Suprapubic skin (tissue), 4 donors: Measurements from ENCODE around the gene RABAC1. TPM values are rescaled to one million over a fixed set of nuclear protein-coding genes. Genes with fewer than 3 reads are reported as not detected.

Experiments
- DNase-seq, 2 donors: peaks; one replicate each; pipeline ENCODE4 v3.0.0-alpha.2; 2019; ENCODE audit warnings: low spot score in 2 of 2
- H3K27ac ChIP-seq: fragments of 200-600 bp; sonication (generic); one replicate; pipeline ENCODE4 v1.5.1; 2019
- H3K27me3 ChIP-seq: fragments of 200-600 bp; sonication (generic); one replicate; pipeline ENCODE4 v1.5.1; 2019
- H3K36me3 ChIP-seq: fragments of 200-600 bp; sonication (generic); one replicate; pipeline ENCODE4 v1.5.1; 2019
- H3K4me1 ChIP-seq: fragments of 200-600 bp; sonication (generic); one replicate; pipeline ENCODE4 v1.5.1; 2019
- H3K4me3 ChIP-seq: fragments of 200-600 bp; sonication (generic); one replicate; pipeline ENCODE4 v1.5.1; 2019; ENCODE audit warnings: mild to moderate bottlenecking
- H3K9me3 ChIP-seq: fragments of 200-600 bp; sonication (generic); one replicate; pipeline ENCODE4 v1.5.1; 2019
- EP300 ChIP-seq: sonication (generic); formaldehyde crosslinking; IDR thresholded peaks from one replicate; pipeline ENCODE4 v1.6.1; 2017; ENCODE audit warnings: antibody characterized with exemption
- POLR2A ChIP-seq, 2 donors: fragments of 450-650 bp; IDR thresholded peaks; one replicate each; pipeline ENCODE4 v1.6.1; 2017; ENCODE audit warnings: antibody characterized with exemption in 2 of 2, mild to moderate bottlenecking in 2 of 2, moderate library complexity in 2 of 2
- POLR2AphosphoS5 ChIP-seq, 3 donors: sonication (generic); formaldehyde crosslinking; IDR thresholded peaks; one replicate each; pipeline ENCODE4 v1.6.1; 2017; ENCODE audit warnings: antibody characterized with exemption in 3 of 3
- whole genome bisulfite sequencing: methylation state at CpG from one replicate; pipeline ENCODE4 v1.1.5; 2018; 5-methylcytosine and 5-hydroxymethylcytosine counted together
- total RNA-seq, 4 donors: library from RNA; depleted of rRNA; stranded (reverse); fragments of >200 nt; gene quantifications; one replicate each; pipeline ENCODE4 v1.1.0, GENCODE V29; 2016
- TF ChIP-seq, protein P1 (sequence below), 2 donors: fragments of 200-600 bp in 1 of 2; fragments of 450-650 bp in 1 of 2; sonication (generic) in 1 of 2; IDR thresholded peaks; one replicate each; pipeline ENCODE4 v1.5.1; 2016 to 2019; ENCODE audit warnings: antibody characterized with exemption in 2 of 2, mild to moderate bottlenecking in 1 of 2, moderate library complexity in 1 of 2

Gene RABAC1, protein sequence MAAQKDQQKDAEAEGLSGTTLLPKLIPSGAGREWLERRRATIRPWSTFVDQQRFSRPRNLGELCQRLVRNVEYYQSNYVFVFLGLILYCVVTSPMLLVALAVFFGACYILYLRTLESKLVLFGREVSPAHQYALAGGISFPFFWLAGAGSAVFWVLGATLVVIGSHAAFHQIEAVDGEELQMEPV
- 100 to 1,000 TPM in 3 of 4 donors, 10 to 100 TPM in 1; 75.2 to 137 (median 125) TPM for total RNA-seq

DNA sequence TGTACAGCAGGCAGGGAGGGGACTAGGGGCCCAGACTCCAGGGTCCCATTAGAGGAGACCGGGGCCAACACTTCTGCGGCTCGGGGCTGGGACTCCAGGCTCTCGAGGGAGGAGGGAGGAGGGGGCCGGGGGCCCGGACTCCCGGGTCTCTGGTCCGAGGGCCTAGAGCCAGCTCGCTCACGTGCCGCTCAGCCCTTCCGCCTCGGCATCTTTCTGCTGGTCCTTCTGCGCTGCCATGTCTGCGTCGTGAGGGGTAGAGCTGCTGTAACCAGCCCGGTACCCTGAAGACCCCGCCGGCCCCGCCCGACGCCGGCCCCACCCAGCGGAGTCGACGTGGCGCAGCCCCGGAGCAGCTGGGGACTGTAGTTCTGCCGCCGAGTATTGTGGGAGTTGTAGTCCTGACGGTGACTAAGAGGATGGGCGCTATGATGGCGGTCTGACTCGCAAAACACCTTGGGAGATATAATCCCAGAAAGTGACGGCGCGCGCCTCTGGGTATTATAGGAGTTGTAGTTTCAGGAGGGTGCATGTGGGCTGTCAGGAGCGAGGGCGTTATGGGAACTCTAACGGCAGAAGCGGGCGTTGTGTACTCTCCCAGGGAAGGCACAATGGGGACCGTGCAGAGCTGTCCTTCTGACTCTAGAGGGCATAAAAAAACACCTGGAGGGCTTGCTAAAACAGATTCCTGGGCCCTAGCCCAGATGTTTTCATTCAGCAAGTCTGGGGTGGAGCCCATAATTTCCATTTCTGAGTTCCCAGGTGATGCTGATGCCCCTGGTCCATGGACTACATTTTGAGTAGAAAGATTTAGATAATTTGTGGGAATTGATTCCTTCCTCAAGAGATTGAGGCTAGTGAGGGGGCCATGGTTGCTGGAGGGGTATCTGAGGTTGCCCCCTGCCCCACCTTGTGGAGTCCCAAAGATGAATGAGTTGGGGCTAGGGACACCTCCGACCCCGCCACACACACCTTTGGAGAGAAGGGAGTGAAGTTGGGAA, at the start of gene RABAC1:
Gene RABAC1, minus strand, starts transcription at position 266 of the 998 bp plus-strand sequence. Its CDS starts 29 bp downstream, at position 237.
- no peak for TF ChIP-seq POLR2AphosphoS5 (IDR thresholded peaks at IDR 0.05)
- peak in 1 of 2 donors; percentile 33 for TF ChIP-seq POLR2A (IDR thresholded peaks at IDR 0.05)
- DNase-seq: peak; percentile 91 to 93
- Histone ChIP-seq H3K4me1 (peaks cover 22% of the 10 kb centered on the region), H3K9me3 (no peaks in the 10 kb centered on the region), H3K27me3 (no peaks in the 10 kb centered on the region), H3K27ac (peak within 1 kb of the TSS; percentile 87), H3K4me3 (peak within 1 kb of the TSS; percentile 90), H3K36me3 (peaks cover 10% of the 10 kb centered on the region)
- WGBS: 14% methylated on average over 14 of the region's 46 CpGs

DNA sequence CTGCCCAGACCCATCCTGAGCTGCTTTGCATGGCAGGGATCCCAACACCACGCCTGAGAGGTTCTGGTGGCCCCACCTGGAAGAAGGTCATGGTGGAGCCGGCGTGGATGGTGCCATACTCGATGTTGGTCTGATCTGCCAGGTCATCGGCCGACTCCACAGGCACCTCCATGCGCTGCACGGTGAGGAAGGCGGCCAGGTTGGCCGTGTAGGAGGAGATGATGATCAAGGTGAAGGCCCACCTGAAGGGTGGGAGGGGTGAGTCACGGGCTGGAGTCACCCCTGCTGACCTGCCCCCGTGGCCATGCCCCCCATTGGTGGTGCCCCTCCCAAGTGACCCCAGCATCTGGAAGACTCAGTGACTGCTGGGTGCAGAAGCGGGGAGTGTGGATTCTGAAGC, 47.4 kb upstream of the RABAC1 start:
- H3K9me3 ChIP-seq: no peaks in the 10 kb centered on the region
- H3K36me3 ChIP-seq: no peaks in the 10 kb centered on the region
- TF ChIP-seq POLR2AphosphoS5 (IDR thresholded peaks at IDR 0.05) (no peak), EP300 (no peak), POLR2A (IDR thresholded peaks at IDR 0.05) (no peak)
- TF ChIP-seq, protein P1, sequence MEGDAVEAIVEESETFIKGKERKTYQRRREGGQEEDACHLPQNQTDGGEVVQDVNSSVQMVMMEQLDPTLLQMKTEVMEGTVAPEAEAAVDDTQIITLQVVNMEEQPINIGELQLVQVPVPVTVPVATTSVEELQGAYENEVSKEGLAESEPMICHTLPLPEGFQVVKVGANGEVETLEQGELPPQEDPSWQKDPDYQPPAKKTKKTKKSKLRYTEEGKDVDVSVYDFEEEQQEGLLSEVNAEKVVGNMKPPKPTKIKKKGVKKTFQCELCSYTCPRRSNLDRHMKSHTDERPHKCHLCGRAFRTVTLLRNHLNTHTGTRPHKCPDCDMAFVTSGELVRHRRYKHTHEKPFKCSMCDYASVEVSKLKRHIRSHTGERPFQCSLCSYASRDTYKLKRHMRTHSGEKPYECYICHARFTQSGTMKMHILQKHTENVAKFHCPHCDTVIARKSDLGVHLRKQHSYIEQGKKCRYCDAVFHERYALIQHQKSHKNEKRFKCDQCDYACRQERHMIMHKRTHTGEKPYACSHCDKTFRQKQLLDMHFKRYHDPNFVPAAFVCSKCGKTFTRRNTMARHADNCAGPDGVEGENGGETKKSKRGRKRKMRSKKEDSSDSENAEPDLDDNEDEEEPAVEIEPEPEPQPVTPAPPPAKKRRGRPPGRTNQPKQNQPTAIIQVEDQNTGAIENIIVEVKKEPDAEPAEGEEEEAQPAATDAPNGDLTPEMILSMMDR (IDR thresholded peaks at IDR 0.05): no peak
- no peak overlapping the region for H3K4me3 ChIP-seq
- no peak for DNase-seq
- H3K4me1 ChIP-seq: no peaks in the 10 kb centered on the region
- peaks cover 29% of the 10 kb centered on the region for H3K27me3 ChIP-seq
- no peak overlapping the region for H3K27ac ChIP-seq
- 96% methylated on average over 10 of the region's 13 CpGs for WGBS

DNA sequence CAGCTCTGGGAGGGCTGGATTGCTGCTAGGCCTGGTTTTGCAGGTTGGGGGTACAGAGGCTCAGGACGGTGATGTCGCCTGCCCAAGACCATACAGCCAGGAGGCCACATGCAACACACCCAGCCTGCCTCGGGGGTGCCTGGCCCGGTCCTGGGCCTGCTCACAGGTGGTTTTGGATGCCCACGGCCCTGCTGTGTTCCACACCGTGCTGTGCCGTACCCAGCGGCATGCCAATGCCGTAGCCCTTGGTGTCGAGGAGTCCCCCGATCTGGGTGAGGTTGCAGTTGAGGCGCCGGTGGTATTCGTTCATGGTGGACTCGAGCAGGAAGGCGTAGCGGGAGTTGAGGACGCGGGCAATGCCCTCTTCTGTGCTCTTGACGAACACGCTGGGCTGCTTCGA, 46.4 kb upstream of the RABAC1 start:
- Histone ChIP-seq H3K27ac (no peak overlapping the region), H3K4me1 (no peaks in the 10 kb centered on the region), H3K27me3 (peaks cover 39% of the 10 kb centered on the region), H3K4me3 (no peak overlapping the region), H3K9me3 (no peaks in the 10 kb centered on the region), H3K36me3 (no peaks in the 10 kb centered on the region)
- no peak for DNase-seq
- 92% methylated on average over 21 of the region's 22 CpGs for WGBS
- TF ChIP-seq EP300 (no peak), POLR2A (IDR thresholded peaks at IDR 0.05) (no peak), POLR2AphosphoS5 (IDR thresholded peaks at IDR 0.05) (no peak)
- TF ChIP-seq, protein P1 (IDR thresholded peaks at IDR 0.05): no peak

DNA sequence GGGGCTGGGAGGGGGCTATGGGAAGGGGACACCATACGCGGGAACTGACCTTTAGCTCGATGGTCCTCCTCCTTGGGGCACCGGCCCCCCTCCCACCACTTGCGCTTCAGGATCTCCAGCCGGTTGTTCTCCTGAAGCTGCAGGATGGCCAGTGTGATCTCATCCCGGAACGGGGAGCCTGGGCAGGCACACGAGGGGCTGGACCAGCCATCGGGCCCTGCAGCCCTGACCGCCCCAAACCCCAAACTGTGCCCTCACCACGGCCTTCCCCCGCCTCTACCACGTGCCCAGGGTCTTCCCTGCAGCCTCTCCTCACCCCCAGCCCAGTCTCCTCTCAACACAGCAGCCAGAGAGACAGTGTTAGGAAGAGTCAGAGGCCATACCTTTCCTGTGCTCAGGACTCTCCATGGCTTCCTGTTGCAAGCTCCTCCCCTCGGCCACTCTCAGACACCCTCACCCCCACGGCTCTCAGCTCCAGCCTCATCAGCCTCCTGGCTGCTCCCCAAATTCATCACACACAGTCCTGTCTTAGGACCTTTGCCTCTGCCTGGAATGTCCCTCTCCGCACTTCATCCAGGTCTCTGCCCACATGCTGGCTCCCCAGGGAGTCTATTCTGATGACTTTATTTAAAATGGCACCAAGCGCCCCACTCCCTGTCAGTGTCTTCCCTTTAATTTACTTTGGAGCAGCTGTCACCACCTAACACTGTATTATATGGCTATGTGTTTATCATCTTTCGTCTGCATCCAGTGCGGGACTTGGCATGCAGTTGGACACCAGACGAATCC, 44.6 kb upstream of the RABAC1 start:
- H3K4me1 ChIP-seq: peaks cover under 1% of the 10 kb centered on the region
- no peak for DNase-seq
- no peak for TF ChIP-seq POLR2AphosphoS5 (IDR thresholded peaks at IDR 0.05)
- TF ChIP-seq, protein P1 (IDR thresholded peaks at IDR 0.05): no peak
- TF ChIP-seq POLR2A (IDR thresholded peaks at IDR 0.05): no peak
- TF ChIP-seq EP300: no peak
- H3K4me3 ChIP-seq: no peak overlapping the region
- peaks cover 57% of the 10 kb centered on the region for H3K27me3 ChIP-seq
- 75% methylated on average over 21 of the region's 21 CpGs for WGBS
- no peaks in the 10 kb centered on the region for H3K9me3 ChIP-seq
- no peak overlapping the region for H3K27ac ChIP-seq
- no peaks in the 10 kb centered on the region for H3K36me3 ChIP-seq

DNA sequence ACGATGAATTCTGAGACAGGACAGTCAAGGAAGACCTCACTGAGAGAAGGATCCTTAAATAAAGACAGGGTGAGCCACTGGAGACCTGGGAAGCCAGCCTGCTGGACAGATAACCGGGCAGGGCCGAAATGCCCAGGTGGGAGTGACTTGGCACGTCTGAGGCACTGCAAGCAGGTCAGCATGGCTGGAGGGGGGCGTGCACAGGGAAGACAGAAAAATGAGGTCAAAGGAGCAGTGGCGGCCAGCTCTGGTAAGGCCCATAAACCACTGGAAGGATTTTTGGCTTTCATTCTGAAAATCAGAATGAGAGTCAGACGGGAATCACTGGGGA, 40.7 kb upstream of the RABAC1 start:
- no peaks in the 10 kb centered on the region for H3K36me3 ChIP-seq
- H3K9me3 ChIP-seq: no peaks in the 10 kb centered on the region
- WGBS: 75% methylated on average over 7 of the region's 7 CpGs
- TF ChIP-seq EP300: no peak
- no peak for TF ChIP-seq POLR2A (IDR thresholded peaks at IDR 0.05)
- TF ChIP-seq, protein P1 (IDR thresholded peaks at IDR 0.05): no peak
- TF ChIP-seq POLR2AphosphoS5 (IDR thresholded peaks at IDR 0.05): no peak
- H3K27me3 ChIP-seq: peaks cover 86% of the 10 kb centered on the region
- no peak overlapping the region for H3K4me3 ChIP-seq
- peaks cover 19% of the 10 kb centered on the region for H3K4me1 ChIP-seq
- DNase-seq: no peak
- H3K27ac ChIP-seq: no peak overlapping the region
